Endothelial cell (in vitro differentiated cells): ENCODE results near the gene SCIN. TPM values are rescaled to one million over a fixed set of nuclear protein-coding genes. Genes with fewer than 3 reads are reported as not detected.
"Not testable (repeated sequence)": the region's sequence is repeated elsewhere in the genome, so short reads cannot be mapped to it uniquely, and the experiment has no call there.

Source experiments
- DNase-seq: peaks from one replicate; pipeline ENCODE4 v3.0.0; 2021; ENCODE audit warnings: low spot score
- H3K27ac Mint-ChIP-seq: one replicate; pipeline ENCODE4 v1.8.0; 2021; ENCODE audit warnings: mixed read lengths, inconsistent platforms; ENCODE audit not compliant: unreplicated experiment
- H3K27me3 Mint-ChIP-seq: one replicate; pipeline ENCODE4 v1.8.0; 2021; ENCODE audit warnings: mild to moderate bottlenecking, moderate library complexity, mixed read lengths, inconsistent platforms; ENCODE audit not compliant: unreplicated experiment
- H3K36me3 Mint-ChIP-seq: one replicate; pipeline ENCODE4 v1.8.0; 2021; ENCODE audit warnings: mild to moderate bottlenecking, low read depth, mixed read lengths, inconsistent platforms; ENCODE audit not compliant: unreplicated experiment
- H3K4me1 Mint-ChIP-seq: one replicate; pipeline ENCODE4 v1.8.0; 2021; ENCODE audit warnings: mild to moderate bottlenecking, mixed read lengths, inconsistent platforms; ENCODE audit not compliant: unreplicated experiment
- H3K4me3 Mint-ChIP-seq: one replicate; pipeline ENCODE4 v1.8.0; 2021; ENCODE audit warnings: mild to moderate bottlenecking, mixed read lengths, inconsistent platforms; ENCODE audit not compliant: unreplicated experiment
- H3K9me3 Mint-ChIP-seq: one replicate; pipeline ENCODE4 v1.8.0; 2021; ENCODE audit warnings: mixed read lengths, inconsistent platforms; ENCODE audit not compliant: unreplicated experiment
- CTCF ChIP-seq: fragments of 200-600 bp; sonication (generic); IDR thresholded peaks from one replicate; pipeline ENCODE4 v1.5.0; 2021; ENCODE audit warnings: antibody characterized with exemption; ENCODE audit not compliant: unreplicated experiment
- total RNA-seq: library from RNA; stranded (reverse); fragmentation: NEBNext Ultra II Directional; extraction: Animal tissue kit (Norgen Biotek cat#: 25700); gene quantifications from one replicate; pipeline ENCODE4 v1.2.1, GENCODE V29; 2021; ENCODE audit not compliant: unreplicated experiment

Gene SCIN
- total RNA-seq, 1 donor from 2014 or later = 8.2 TPM

- H3K4me1 Mint-ChIP-seq = peaks cover 22% of the 10 kb centered on the region
- peak overlapping the region; percentile 39 for H3K27ac Mint-ChIP-seq
- no peak for DNase-seq
- no peaks in the 10 kb centered on the region for H3K9me3 Mint-ChIP-seq
- TF ChIP-seq CTCF = no peak
- H3K36me3 Mint-ChIP-seq = peaks cover 5% of the 10 kb centered on the region
- peaks cover 4% of the 10 kb centered on the region for H3K27me3 Mint-ChIP-seq
- peak overlapping the region; percentile 100 for H3K4me3 Mint-ChIP-seq
Observed at GRCh38 chr7:12690041-12690878, 119.7 kb downstream of the SCIN start.

- not testable (repeated sequence) for H3K4me3 Mint-ChIP-seq, H3K27ac Mint-ChIP-seq, H3K27me3 Mint-ChIP-seq, H3K9me3 Mint-ChIP-seq, H3K36me3 Mint-ChIP-seq, DNase-seq
- peaks cover 16% of the 10 kb centered on the region for H3K4me1 Mint-ChIP-seq
Observed at GRCh38 chr7:12691388-12691787, 120.9 kb downstream of the SCIN start.

- DNase-seq = no peak
Observed at GRCh38 chr7:12692035-12692434, 121.5 kb downstream of the SCIN start.

GRCh38 chr7:12692479-12693259 lies 122.1 kb downstream of the SCIN start:
- Mint-ChIP-seq H3K4me1 (peaks cover 16% of the 10 kb centered on the region), H3K27ac (no peak overlapping the region), H3K4me3 (no peak overlapping the region), H3K36me3 (peaks cover 2% of the 10 kb centered on the region), H3K9me3 (no peaks in the 10 kb centered on the region), H3K27me3 (no peaks in the 10 kb centered on the region)
- no peak for DNase-seq
- no peak for TF ChIP-seq CTCF

More at GRCh38 chr7:12692035-12692434, 121.5 kb downstream of the SCIN start:
- TF ChIP-seq CTCF = no peak
- Mint-ChIP-seq H3K9me3 (no peaks in the 10 kb centered on the region), H3K4me1 (peaks cover 19% of the 10 kb centered on the region), H3K27me3 (no peaks in the 10 kb centered on the region), H3K27ac (no peak overlapping the region), H3K36me3 (peaks cover 5% of the 10 kb centered on the region), H3K4me3 (no peak overlapping the region)

GRCh38 chr7:12694817-12695216 lies 124.3 kb downstream of the SCIN start:
- Mint-ChIP-seq H3K9me3 (no peaks in the 10 kb centered on the region), H3K36me3 (no peaks in the 10 kb centered on the region), H3K27me3 (no peaks in the 10 kb centered on the region), H3K4me1 (peaks cover 10% of the 10 kb centered on the region), H3K4me3 (no peak overlapping the region), H3K27ac (no peak overlapping the region)
- TF ChIP-seq CTCF = no peak
- no peak for DNase-seq
